Stimulated activated CD4-positive, alpha-beta T cell treated with anti-CD3 and anti-CD28 coated beads, Interleukin-4, amount 100 ng/mL, for 1 hour (primary cell): ENCODE measurements around the gene HLA-DQA1.
"Not testable (repeated sequence)": the region's sequence is repeated elsewhere in the genome, so short reads cannot be mapped to it uniquely, and the experiment has no call there.

Source experiments
- DNase-seq: peaks from one replicate; pipeline ENCODE4 v3.0.0-alpha.2; 2020

HLA-DQA1 gene

DNA sequence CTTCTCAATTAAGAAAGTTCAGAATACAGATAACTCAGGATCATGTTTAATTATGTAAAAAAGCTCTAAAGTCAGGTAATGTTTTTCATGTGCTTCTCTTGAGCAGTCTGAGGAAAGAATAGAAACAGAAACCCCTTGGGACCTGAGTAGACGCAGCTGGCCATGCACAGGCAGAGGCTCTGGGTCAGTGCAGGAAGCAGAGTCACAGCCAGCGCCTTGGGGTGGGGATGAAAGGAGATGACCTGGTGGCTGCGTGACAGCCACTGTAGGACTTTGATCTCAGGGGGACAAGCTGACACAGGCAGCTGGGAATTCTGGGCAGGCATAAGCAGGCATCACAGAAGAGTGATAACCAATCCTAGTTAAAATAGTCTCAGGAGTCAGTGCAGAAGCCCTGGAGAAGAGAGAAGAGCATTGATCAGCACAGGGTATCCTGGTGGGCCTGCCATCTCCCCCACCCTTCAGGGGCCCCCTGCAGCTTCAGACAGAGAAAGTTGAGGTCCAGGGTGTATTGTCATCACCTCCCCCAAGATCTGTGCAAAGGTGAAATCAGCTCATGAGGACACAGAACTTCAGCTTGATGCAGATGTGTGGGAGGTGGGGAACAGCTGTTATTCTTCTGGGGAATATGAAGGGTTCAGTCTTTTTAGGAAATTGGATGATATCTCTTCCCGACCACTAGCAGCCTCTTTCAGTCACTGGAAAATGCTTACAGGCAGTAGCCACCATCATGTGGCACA lies 22.8 kb downstream of the HLA-DQA1 start:
- no peak for DNase-seq

DNA sequence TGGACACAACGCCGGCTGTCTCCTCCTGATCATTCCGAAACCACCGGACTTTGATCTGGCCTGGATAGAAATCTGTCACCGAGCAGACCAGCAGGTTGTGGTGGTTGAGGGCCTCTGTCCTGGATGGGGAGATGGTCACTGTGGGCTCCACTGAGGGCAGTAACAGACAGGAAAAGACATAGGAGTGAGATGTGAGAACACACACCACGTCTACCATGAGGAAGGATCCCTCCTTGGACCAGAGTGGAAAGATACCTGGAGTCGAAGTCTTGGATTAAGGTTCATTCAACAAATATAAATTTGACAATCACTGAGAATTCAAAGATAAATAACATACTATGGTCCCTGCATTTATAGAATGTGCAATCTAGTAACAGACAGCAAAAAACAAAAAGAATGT lies 24.9 kb downstream of the HLA-DQA1 start:
- no peak for DNase-seq

DNA sequence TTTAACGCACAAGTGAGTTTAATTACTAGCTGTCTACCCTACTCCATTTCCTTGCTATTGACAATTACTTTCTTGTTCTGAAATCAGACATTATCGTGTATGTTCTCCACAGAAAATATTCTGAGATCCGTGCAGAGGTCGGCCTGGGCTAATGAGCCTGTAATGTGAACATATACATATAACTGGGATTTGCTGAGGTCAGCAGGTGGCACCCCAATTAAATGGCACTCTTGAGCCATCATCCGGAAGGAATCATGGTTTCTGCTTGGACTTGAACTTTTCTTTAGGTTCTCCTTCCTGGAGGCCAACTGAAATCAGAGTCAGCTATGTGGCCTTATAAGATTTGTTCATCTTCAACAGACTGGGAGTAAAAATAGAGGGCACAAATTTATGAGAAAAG lies 25.6 kb downstream of the HLA-DQA1 start:
- no peak for DNase-seq

- no peak for DNase-seq
Measured at GRCh38 chr6:32664354-32664753, 27.1 kb downstream of the HLA-DQA1 start.

- peak; percentile 53 for DNase-seq
Measured at GRCh38 chr6:32664827-32665362, 27.7 kb downstream of the HLA-DQA1 start.

GRCh38 chr6:32665661-32666060 lies 28.5 kb downstream of the HLA-DQA1 start:
- DNase-seq, result no peak

DNA sequence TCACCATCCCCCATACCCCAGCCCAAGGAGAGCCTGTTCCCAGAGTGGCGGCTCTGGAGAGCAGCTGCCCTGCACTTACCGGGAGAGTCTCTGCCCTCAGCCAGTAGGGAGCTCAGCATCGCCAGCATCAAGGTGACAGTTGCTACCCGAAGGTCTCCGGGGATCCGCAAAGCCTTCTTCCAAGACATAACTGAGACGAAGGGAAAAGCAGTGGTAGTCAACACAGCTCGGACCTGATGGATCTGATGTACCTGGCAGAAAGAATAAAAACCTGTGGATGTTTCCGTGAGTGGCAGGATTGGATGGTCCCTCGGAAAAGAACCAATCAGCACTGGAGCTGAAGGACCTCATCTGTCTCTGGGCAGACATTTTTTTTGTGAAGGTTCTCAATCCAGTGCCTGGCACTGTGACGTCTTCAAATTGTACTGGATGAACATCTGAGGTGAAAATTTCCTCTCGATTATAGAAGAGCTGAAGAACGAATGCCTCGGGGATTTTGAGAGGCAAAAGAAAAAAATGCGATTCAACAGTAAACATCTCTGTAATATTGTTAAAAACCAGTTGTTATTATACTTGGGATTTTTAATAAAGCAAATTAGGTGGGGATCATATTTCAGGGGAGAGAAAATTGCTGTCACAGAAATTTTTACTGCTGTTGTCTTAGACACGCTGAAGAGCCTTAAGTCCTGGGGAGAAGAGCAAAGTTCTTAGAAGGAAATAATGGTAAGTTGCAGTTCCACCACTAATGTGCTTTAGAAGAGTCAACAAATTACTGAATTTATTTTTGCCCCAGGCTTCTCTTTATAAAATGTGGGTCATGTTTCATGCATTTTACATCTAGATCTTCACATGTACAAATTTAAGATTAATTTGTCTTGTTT lies 29.5 kb downstream of the HLA-DQA1 start, which contains the start of gene HLA-DQB1:
Gene HLA-DQB1 (minus strand): TSS at position 238 of the 881 bp plus-strand sequence. CDS start 50 bp downstream, at position 188.
- DNase-seq, result peak; percentile 22

DNA sequence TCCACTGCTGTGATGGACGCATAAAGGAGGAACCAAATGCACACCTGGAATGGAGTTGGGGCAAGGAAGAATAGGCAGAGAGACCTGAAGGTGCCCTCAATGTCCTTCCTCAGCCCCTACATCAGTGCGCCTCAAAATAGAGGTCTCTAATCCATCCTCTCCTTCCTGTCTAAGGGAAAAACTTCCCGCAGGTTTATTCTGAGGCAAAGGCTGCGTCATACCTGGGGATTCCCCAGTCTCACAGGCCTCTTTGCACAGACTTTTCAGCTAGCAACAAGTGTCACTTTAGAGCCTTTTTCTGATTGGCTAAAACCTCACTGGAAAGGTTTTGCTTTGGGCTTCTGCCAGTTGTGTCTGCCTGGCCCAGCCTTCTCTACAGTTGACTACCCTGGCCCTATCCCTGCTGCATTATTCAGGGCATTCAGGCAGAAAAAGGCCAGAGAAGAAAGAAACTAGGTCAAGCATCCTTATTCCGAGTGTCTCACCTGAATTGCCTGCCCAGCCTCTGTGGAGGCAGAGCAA lies 31.1 kb downstream of the HLA-DQA1 start:
- peak; percentile 31 for DNase-seq

DNA sequence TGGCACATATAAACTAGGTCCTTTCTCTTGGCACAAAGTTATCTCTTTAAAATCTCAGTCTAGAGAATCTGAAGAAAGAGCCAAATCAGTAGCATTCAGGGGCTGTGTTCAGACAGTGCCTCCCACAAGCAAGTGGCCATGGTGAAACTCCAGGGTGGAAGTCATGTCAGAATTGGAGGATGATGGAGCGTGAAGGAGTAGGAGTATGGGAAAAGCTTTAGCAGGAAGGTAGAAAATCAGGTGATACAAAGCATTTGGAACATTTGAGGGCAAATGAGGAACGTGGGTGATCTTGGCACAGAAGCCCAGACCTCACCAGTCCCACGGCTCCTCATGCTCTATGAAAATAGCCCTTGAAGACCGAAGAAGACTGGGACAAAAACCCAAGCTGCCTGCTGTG lies 32.0 kb downstream of the HLA-DQA1 start:
- DNase-seq, result no peak

DNA sequence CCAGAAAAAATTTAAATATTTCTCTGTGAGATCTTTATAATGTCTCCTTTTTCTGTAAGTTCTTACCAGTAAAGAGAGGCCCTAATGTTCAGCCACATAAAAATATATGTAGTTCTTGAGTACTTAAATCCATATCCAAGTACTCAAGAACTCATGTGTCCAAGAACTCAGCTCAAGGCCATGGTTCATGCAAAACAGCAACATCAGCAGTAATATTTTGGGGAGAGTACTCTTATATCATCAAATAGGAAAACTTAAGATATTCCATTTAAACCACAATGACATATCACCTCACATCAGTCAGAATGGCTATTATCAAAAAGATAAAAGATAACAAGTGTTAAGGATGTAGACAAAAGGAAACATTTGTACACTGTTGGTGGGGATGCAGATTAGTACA lies 32.7 kb downstream of the HLA-DQA1 start:
- DNase-seq, result no peak

DNA sequence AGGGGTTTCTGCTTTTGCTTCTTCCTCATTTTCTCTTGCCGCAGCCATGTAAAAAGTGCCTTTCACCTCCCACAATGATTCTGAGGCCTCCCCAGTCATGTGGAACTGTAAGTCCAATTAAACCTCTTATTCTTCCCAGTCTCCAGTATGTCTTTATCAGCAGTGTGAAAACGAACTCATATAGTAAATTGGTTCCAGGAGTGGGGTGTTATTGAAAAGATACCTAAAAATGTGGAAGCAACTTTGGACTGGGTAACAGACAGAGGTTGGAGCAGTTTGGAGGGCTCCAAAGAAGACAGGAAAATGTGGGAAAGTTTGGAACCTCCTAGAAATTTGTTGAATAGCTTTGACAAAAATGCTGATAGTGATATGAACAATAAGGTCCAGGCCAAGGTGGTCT lies 34.7 kb downstream of the HLA-DQA1 start:
- DNase-seq, result not testable (repeated sequence)

DNA sequence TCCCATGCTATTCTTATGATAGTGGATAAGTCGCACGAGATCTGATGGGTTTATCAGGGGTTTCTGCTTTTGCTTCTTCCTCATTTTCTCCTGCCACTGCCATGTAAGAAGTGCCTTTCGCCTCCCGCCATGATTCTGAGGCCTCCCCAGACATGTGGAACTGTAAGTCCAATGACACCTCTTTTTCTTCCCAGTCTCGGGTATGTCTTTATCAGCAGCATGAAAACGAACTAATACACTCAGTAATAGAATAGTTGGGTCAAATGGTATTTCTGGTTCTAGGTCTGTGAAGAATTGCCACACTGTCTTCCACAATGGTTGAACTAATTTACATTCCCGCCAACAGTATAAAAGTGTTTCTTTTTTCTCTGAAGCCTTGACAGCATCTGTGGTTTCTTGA lies 36.9 kb downstream of the HLA-DQA1 start:
- DNase-seq, result not testable (repeated sequence)

GRCh38 chr6:32679492-32679891 lies 42.3 kb downstream of the HLA-DQA1 start:
- no peak for DNase-seq

DNA sequence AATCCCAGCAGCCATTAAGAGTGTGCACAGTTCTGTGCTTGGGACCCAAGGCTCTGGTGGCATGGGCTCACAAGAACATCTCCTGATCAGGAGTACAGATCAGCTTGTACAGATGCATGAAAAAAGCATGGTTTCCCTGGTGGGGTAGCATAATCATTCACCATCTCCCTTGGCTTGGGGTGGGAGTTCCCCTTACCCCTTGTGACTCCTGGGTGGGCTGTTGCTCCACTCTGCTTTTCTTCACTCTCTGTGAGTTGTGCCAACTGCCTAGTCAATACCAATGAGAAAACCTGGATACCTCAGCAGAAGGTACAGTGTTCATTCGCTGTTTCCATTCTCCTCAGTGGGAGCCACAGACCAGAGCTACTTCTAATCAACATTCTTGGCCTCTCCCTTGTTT lies 42.8 kb downstream of the HLA-DQA1 start:
- DNase-seq, result no peak

GRCh38 chr6:32684246-32684645 lies 47.0 kb downstream of the HLA-DQA1 start:
- no peak for DNase-seq

GRCh38 chr6:32685603-32686002 lies 48.4 kb downstream of the HLA-DQA1 start:
- DNase-seq, result no peak

GRCh38 chr6:32689531-32690501 lies 52.6 kb downstream of the HLA-DQA1 start:
- DNase-seq, result no peak

DNA sequence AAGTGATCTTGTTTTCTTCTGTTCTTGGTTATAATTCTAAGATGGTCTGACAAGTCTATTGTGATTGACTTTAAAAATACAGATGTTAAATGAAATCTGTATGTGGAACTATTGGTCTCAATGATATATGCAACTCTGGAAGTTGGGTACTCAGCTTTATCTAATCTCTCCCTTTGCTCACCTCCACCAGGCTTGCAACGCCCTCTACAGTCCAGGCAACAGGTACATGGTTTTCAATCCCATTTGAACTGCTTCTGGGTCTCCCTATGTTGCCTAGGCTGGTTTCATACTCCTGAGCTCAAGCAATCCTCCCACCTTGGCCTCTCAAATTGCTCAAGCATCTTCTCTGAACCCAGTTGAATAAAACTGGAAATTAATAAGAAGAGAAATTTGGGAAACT lies 54.8 kb downstream of the HLA-DQA1 start:
- peak; percentile 43 for DNase-seq
